Mucosa of rectum (tissue), 2 donors: ENCODE measurements around the gene RNF14.

Experiments
- H3K27ac ChIP-seq, 2 donors: one replicate each; pipeline ENCODE4 v1.7.0; 2013; ENCODE audit warnings: inconsistent platforms in 2 of 2, low read depth in 2 of 2, low read length in 2 of 2
- H3K27me3 ChIP-seq, 2 donors: one replicate each; pipeline ENCODE4 v1.7.0; 2013; ENCODE audit warnings: low read length in 2 of 2; ENCODE audit not compliant: control insufficient read depth in 2 of 2, insufficient read depth in 2 of 2
- H3K36me3 ChIP-seq, 2 donors: one replicate each; pipeline ENCODE4 v1.7.0; 2013; ENCODE audit warnings: low read length in 2 of 2; ENCODE audit not compliant: control insufficient read depth in 2 of 2, insufficient read depth in 2 of 2
- H3K4me1 ChIP-seq, 2 donors: one replicate each; pipeline ENCODE4 v1.7.0; 2013; ENCODE audit warnings: low read length in 2 of 2, mild to moderate bottlenecking in 1 of 2; ENCODE audit not compliant: control insufficient read depth in 2 of 2, insufficient read depth in 2 of 2
- H3K4me3 ChIP-seq, 2 donors: one replicate each; pipeline ENCODE4 v1.7.0; 2013; ENCODE audit warnings: low read length in 2 of 2
- H3K9ac ChIP-seq, 2 donors: one replicate each; pipeline ENCODE4 v1.7.0; 2013; ENCODE audit warnings: low read length in 2 of 2, low read depth in 1 of 2, mild to moderate bottlenecking in 1 of 2
- H3K9me3 ChIP-seq, 2 donors: one replicate each; pipeline ENCODE4 v1.7.0; 2013; ENCODE audit warnings: low read length in 2 of 2; ENCODE audit not compliant: control insufficient read depth in 2 of 2
- donor health status: healthy.
- donor health status: Normal muscosa, but diverticular disease.

The RNF14 gene

DNA sequence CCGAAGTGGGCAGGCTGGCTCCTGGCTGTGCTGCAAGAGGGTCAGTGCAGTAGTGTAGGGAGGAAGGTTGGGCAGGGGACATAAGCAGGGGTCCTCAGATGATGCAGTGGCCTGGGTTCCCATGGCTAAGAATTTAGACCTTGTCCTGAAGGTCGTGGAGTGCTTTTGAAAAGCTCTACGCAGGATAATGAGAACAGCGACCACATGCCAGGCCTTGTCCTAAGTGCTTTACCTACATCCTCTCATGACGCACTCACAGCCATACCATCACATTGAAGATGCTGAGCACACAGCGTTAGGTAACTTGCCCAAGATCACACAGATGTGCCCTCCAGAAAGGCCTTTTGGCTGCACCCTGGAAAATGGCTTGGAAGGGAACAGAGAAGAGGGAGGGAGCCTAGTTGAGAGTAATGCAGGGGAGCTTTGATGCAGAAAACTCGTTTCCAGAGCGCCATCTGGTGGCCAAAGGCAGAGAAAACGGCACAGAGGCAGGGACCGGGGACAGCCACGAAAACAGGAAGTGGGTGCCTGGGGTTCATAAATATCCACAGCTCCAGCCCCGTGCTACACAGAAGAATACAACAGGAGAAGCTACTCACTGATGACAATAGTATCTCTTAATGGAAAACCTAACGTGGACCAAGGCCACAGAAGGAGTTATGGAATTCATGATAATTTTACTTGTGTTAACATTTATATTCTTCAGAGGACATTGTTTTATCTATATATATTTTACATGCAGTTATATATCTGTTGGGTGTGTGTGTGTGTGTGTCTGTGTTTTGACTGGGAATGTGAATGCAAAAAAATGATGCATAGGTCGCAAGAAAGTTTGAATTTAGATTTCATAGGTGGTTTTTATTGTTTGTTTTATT is 8.2 kb upstream of the RNF14 start:
- Histone ChIP-seq H3K27ac (no peak overlapping the region), H3K9ac (no peak overlapping the region), H3K36me3 (no peaks in the 10 kb centered on the region), H3K9me3 (no peaks in the 10 kb centered on the region), H3K4me1 (peaks cover 0 to 8% of the 10 kb centered on the region in 2 donors), H3K27me3 (no peaks in the 10 kb centered on the region), H3K4me3 (peak overlapping the region in 1 of 2 donors; percentile 34)

DNA sequence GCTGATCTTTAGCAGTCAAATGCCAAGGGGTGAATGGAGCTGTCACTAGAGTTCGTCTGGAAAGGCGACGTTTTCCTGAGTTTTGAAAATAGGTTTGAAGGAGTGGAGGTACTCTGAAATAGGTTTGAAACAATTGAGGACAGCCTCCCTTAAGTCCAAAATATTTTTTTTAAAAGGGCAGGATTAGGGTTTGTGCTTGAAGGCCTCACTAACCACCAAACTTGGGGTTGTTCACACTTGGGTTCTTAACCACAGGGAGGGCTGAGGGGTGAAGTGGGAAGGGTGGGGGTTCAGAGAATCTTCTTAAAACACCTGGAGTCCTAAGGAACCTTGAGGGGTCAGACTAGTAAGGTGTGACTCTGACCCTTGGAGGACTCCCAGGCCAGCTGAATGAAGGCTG is 7.4 kb upstream of the RNF14 start:
- H3K4me1 ChIP-seq, result peaks cover 0 to 8% of the 10 kb centered on the region in 2 donors
- no peaks in the 10 kb centered on the region for H3K36me3 ChIP-seq
- H3K4me3 ChIP-seq, result no peak overlapping the region
- no peak overlapping the region for H3K27ac ChIP-seq
- no peak overlapping the region for H3K9ac ChIP-seq
- no peaks in the 10 kb centered on the region for H3K27me3 ChIP-seq
- no peaks in the 10 kb centered on the region for H3K9me3 ChIP-seq

DNA sequence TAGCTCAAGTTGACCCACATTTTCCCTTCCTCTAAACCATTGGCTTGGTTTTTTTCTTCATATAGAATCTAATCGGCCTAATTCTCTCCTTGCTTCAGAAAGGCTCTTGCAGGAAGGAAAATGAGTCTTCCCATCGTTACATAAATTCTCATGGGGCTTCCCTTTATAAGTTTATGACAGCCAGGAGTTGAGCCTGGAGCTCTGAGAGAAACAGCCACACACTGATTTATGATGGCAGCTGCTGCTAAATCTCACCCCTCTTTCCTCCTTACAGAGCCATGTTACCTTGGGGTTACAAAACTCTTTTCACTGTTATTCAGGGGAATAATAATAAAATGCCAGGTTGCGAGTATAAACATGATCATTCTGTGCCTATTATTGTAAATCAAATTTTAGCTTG is 5.2 kb upstream of the RNF14 start:
- no peak overlapping the region for H3K9ac ChIP-seq

DNA sequence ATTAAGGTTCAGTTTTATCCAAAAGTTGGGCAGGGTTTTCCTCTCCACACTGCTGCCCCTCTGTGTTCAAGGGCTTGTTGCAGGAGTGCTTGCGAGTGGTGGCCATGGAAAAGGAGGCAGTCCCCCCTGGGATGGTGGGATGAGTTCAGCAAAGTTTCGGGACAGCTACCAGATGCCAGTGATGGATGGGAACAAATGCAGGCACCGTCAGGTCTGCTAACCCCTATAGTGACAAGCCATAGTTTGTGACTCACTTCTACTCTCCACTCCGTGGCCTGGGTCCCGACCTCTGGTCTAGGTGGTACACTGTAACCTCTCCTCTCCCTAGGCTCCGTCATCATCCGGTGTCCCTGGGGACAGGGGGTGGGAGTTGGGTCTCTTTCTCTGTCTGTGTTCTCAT is 3.8 kb upstream of the RNF14 start:
- Histone ChIP-seq H3K4me1 (peaks cover 7 to 15% of the 10 kb centered on the region in 2 donors), H3K9ac (no peak overlapping the region), H3K9me3 (no peaks in the 10 kb centered on the region), H3K27me3 (no peaks in the 10 kb centered on the region), H3K36me3 (no peaks in the 10 kb centered on the region), H3K27ac (no peak overlapping the region), H3K4me3 (no peak overlapping the region)

More for the DNA sequence above, 5.2 kb upstream of the RNF14 start:
- H3K4me1 ChIP-seq, result peaks cover 3 to 8% of the 10 kb centered on the region in 2 donors
- no peak overlapping the region for H3K4me3 ChIP-seq
- no peaks in the 10 kb centered on the region for H3K36me3 ChIP-seq
- H3K27me3 ChIP-seq, result no peaks in the 10 kb centered on the region
- no peaks in the 10 kb centered on the region for H3K9me3 ChIP-seq
- H3K27ac ChIP-seq, result no peak overlapping the region

DNA sequence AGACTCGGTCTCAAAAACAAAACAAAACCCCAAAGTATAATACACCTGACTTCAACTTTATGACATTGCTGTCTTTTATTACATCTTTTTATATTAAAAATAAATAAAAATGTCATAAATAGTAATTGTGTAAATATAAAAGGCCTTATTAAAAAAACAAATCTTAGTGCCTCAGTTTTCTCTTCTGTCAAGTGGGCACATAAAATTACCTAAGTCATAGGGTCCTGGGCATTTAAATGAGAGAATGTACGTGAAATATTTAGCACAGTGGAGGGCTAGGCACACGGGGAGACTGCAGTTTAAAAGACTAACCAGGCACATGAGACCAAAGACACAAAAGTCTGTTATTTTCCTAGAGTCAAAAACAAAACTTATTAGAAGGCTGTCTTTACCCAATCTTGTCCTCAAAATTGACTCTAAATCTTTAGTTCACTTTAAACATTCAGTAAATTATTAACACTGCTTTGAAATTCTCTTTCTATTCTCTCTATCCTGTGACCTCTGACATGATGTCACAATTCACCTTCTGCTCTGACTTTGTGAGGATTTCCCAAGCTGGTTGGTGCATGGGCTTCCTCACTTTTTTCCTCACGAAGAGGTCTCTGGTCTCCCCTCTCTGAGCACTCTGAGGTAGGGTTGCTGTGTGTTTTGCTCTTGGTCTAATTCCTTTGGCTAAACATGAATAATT is 2.5 kb upstream of the RNF14 start:
- no peak overlapping the region for H3K9ac ChIP-seq
- H3K9me3 ChIP-seq, result no peaks in the 10 kb centered on the region
- H3K27ac ChIP-seq, result no peak overlapping the region
- no peaks in the 10 kb centered on the region for H3K36me3 ChIP-seq
- no peaks in the 10 kb centered on the region for H3K27me3 ChIP-seq
- no peak overlapping the region for H3K4me3 ChIP-seq
- peaks cover 13 to 15% of the 10 kb centered on the region in 2 donors for H3K4me1 ChIP-seq

DNA sequence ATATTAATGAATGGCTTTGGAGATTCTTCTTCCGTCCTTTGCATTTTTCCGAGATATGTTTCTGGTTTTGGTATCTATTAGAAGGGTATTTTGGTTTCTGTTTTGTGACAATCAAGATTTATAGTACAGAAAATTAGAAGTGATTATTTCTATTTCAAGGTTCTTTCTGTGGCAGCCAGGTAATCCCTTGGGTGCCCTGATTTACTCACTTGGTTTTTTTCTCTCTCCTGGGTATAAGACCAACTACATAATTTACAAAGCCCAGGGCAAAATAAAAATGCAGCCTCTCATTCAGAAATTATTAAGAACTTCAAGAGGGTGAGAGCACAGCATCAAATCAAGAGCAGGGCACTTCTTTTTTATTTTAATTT is 2.0 kb upstream of the RNF14 start:
- Histone ChIP-seq H3K36me3 (no peaks in the 10 kb centered on the region), H3K9ac (no peak overlapping the region), H3K27me3 (no peaks in the 10 kb centered on the region), H3K4me1 (peaks cover 13 to 15% of the 10 kb centered on the region in 2 donors), H3K4me3 (no peak overlapping the region), H3K27ac (no peak overlapping the region), H3K9me3 (no peaks in the 10 kb centered on the region)

DNA sequence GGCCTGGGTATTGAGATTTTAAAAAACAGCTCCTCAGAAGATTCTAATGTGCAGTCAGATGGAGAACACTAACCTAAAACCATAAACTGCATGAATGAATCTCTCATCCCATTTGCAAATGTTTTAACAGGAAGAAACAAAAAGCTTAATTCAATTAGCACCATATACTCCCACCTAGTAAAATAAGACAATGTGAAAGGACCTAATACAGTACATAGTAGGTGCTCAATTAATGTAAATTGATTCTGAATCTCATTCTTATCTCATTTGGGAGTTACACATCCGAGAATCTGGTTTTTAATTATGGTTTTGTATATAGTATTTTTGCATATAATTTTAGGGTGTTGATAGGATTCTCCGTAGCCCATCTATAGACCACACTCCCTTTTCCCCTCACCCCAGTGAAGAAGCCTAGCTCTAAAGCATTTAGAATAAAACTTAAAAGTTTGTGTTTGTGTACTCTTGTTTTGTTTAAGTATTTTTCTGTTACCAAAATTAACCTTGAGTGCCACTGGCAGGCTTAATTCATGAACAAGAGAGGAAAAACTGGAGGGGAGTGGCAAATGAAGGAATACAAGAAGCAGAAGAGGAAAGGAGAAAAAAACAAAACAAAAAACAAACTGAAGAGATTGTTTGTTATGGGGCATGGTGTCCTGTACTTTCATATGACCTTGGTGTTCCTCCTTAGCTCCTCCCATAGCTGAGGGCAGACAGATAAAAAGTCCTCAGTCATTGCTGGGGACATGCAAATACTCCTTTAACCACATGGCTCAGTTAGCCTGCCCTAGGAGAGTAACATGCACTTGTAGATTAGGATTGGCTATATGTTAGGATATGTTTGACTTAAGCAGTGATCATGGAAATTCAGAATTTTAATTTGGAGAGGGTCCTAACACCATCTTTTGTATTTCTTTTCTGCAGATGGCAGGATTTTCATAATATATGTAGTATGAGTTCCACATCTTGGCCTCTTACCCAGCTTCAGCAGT is 1.2 kb downstream of the RNF14 start:
- Histone ChIP-seq H3K4me1 (peaks cover 13 to 15% of the 10 kb centered on the region in 2 donors), H3K27ac (peak overlapping the region; percentile 99), H3K9me3 (no peaks in the 10 kb centered on the region), H3K4me3 (peak overlapping the region; percentile 90 to 98), H3K27me3 (no peaks in the 10 kb centered on the region), H3K36me3 (peaks cover 11 to 14% of the 10 kb centered on the region in 2 donors), H3K9ac (peak overlapping the region; percentile 98 to 99)

DNA sequence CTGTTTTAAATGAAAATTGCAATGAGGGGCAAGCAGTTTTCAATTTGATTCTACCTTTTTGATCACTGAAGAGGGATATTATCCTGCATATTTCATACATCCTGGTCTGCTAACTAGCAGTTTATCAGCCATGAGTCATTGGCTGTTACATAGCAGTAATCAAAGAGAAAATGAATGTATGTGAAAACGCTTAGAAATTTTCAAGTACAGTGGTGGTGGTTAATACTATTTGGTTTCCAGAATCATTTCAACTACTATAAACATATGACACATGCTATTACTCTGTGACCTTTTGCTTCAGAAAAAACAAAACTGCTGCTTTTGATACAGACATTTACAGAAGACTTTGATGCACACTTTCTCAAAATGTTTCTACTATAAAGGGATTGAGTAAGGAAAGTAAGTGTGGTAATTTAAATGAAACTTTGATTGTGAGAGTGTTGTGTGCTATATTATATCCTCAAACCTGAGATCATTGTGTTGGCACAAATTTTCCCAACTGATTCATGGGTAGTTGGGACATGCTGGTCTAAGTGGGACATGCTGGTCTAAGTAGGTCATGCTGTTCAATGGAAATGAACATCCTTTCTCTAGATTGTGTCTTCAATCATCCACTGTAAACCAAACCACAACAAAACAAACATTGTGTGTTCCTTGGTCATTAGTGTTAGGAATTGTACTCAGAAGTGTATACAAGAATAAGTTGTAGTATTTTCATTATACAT is 5.1 kb downstream of the RNF14 start:
- Histone ChIP-seq H3K4me3 (no peak overlapping the region), H3K4me1 (peaks cover 10 to 19% of the 10 kb centered on the region in 2 donors), H3K9ac (no peak overlapping the region), H3K27ac (no peak overlapping the region), H3K9me3 (no peaks in the 10 kb centered on the region), H3K27me3 (no peaks in the 10 kb centered on the region), H3K36me3 (peaks cover 30 to 32% of the 10 kb centered on the region in 2 donors)

DNA sequence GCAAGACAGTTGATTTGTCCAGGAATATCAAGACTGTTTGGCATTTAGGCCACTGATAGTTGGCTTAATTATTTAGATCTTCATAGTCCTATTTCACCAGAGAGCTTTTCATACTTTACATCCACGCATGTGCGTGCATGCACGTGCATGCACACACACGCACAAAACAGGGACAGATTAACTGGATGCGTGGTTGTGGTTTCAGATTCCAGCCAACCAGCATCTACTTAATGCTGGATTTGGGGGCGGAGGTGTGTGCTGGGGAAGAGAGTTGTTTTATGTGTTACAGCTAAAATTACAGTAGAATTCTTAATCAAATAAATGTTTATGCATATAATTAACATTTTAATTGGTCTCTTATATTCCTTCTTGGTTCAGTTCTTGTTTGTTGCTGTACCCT is 7.3 kb downstream of the RNF14 start:
- H3K9ac ChIP-seq, result no peak overlapping the region

More for the DNA sequence above, 7.3 kb downstream of the RNF14 start:
- Histone ChIP-seq H3K4me1 (peaks cover 0 to 4% of the 10 kb centered on the region in 2 donors), H3K27me3 (no peaks in the 10 kb centered on the region), H3K4me3 (no peak overlapping the region), H3K36me3 (peaks cover 48 to 51% of the 10 kb centered on the region in 2 donors), H3K27ac (no peak overlapping the region), H3K9me3 (no peaks in the 10 kb centered on the region)
